Astrocyte (in vitro differentiated cells and primary cell): ENCODE results near the gene RASL12. TPM values are rescaled to one million over a fixed set of nuclear protein-coding genes. Genes with fewer than 3 reads are reported as not detected.
A peak's percentile ranks its signal among the peaks of the same experiment; 100 is the strongest.

Experiments
- DNase-seq: peaks from one replicate; pipeline ENCODE4 v3.0.0-alpha.2; 2010; ENCODE audit warnings: low read depth
- FAIRE-seq: peaks from 2 replicates; lab custom pipeline; 2011; peaks lifted over from hg19 to GRCh38; lab: Jason Lieb, UNC
- H2AFZ ChIP-seq: 2 replicates; pipeline ENCODE4 v1.6.0; 2012; ENCODE audit warnings: low read depth, low read length, inconsistent platforms
- H3K27ac ChIP-seq: 2 replicates; pipeline ENCODE4 v1.5.1; 2011; ENCODE audit warnings: low read depth, low read length, inconsistent platforms
- H3K27me3 ChIP-seq: 2 replicates; pipeline ENCODE4 v1.6.0; 2011; ENCODE audit warnings: low read length, inconsistent platforms; ENCODE audit not compliant: insufficient read depth
- H3K36me3 ChIP-seq: 2 replicates; pipeline ENCODE4 v1.5.1; 2011; ENCODE audit warnings: low read length, inconsistent platforms; ENCODE audit not compliant: insufficient read depth
- H3K4me1 ChIP-seq: 2 replicates; pipeline ENCODE4 v1.5.1; 2011; ENCODE audit warnings: low read length, inconsistent platforms; ENCODE audit not compliant: insufficient read depth
- H3K4me2 ChIP-seq: 2 replicates; pipeline ENCODE4 v1.6.0; 2012; ENCODE audit warnings: low read length, inconsistent platforms
- H3K4me3 ChIP-seq: 2 replicates; pipeline ENCODE4 v1.5.1; 2011; ENCODE audit warnings: low read depth, mild to moderate bottlenecking, low read length, inconsistent platforms; ENCODE audit not compliant: insufficient read depth
- H3K79me2 ChIP-seq: 2 replicates; pipeline ENCODE4 v1.6.0; 2012; ENCODE audit warnings: mild to moderate bottlenecking, low read length, inconsistent platforms; ENCODE audit not compliant: insufficient read depth
- H3K9ac ChIP-seq: 2 replicates; pipeline ENCODE4 v1.6.0; 2012; ENCODE audit warnings: mild to moderate bottlenecking, low read length, inconsistent platforms
- H3K9me3 ChIP-seq: 2 replicates; pipeline ENCODE4 v1.5.1; 2012; ENCODE audit warnings: low read depth, mild to moderate bottlenecking, low read length, inconsistent platforms; ENCODE audit not compliant: insufficient read depth
- H4K20me1 ChIP-seq: 2 replicates; pipeline ENCODE4 v1.6.0; 2012; ENCODE audit warnings: low read length, inconsistent platforms; ENCODE audit not compliant: insufficient read depth
- H3K27ac Mint-ChIP-seq: one replicate; pipeline ENCODE4 v1.8.0; 2021; ENCODE audit warnings: mild to moderate bottlenecking, mixed read lengths; ENCODE audit not compliant: unreplicated experiment
- H3K27me3 Mint-ChIP-seq: one replicate; pipeline ENCODE4 v1.8.0; 2021; ENCODE audit warnings: low read depth, mixed read lengths; ENCODE audit not compliant: unreplicated experiment
- H3K36me3 Mint-ChIP-seq: one replicate; pipeline ENCODE4 v1.8.0; 2021; ENCODE audit warnings: low read depth, mixed read lengths; ENCODE audit not compliant: unreplicated experiment
- H3K4me1 Mint-ChIP-seq: one replicate; pipeline ENCODE4 v1.8.0; 2021; ENCODE audit warnings: low read depth, mixed read lengths; ENCODE audit not compliant: unreplicated experiment
- H3K4me3 Mint-ChIP-seq: one replicate; pipeline ENCODE4 v1.8.0; 2021; ENCODE audit warnings: mild to moderate bottlenecking, moderate library complexity, mixed read lengths; ENCODE audit not compliant: unreplicated experiment
- H3K9me3 Mint-ChIP-seq: one replicate; pipeline ENCODE4 v1.8.0; 2021; ENCODE audit warnings: mild to moderate bottlenecking, mixed read lengths; ENCODE audit not compliant: unreplicated experiment
- EZH2 ChIP-seq: IDR thresholded peaks from 2 replicates; pipeline ENCODE4 v1.6.1; 2012; ENCODE audit warnings: mild to moderate bottlenecking, low read length, inconsistent platforms; ENCODE audit not compliant: insufficient read depth
- total RNA-seq: library from RNA; stranded (reverse); gene quantifications from 2 replicates; pipeline ENCODE4 v1.2.1, GENCODE V29; 2021
- TF ChIP-seq, protein P1 (sequence below): IDR thresholded peaks from 2 replicates; pipeline ENCODE4 v1.5.1; 2011; ENCODE audit warnings: low read depth, mild to moderate bottlenecking, inconsistent platforms, low read length, moderate library complexity; ENCODE audit not compliant: insufficient read depth

RASL12 gene
- total RNA-seq, 1 donor from 2014 or later: 0.32 TPM

- Histone ChIP-seq H3K27ac (peak overlapping the region; percentile 22), H3K9me3 (no peaks in the 10 kb centered on the region), H2AFZ (no peak overlapping the region), H3K9ac (no peak overlapping the region), H3K27me3 (no peaks in the 10 kb centered on the region), H3K36me3 (peaks cover 4% of the 10 kb centered on the region), H4K20me1 (peaks cover 8% of the 10 kb centered on the region), H3K4me1 (no peaks in the 10 kb centered on the region), H3K4me2 (no peak overlapping the region), H3K4me3 (no peak overlapping the region), H3K79me2 (no peaks in the 10 kb centered on the region)
- no peak for FAIRE-seq
- Mint-ChIP-seq H3K36me3 (peaks cover 21% of the 10 kb centered on the region), H3K4me1 (no peaks in the 10 kb centered on the region), H3K27me3 (no peaks in the 10 kb centered on the region), H3K27ac (peak overlapping the region; percentile 23), H3K9me3 (no peaks in the 10 kb centered on the region), H3K4me3 (no peak overlapping the region)
- TF ChIP-seq EZH2: no peak
- TF ChIP-seq, protein P1, sequence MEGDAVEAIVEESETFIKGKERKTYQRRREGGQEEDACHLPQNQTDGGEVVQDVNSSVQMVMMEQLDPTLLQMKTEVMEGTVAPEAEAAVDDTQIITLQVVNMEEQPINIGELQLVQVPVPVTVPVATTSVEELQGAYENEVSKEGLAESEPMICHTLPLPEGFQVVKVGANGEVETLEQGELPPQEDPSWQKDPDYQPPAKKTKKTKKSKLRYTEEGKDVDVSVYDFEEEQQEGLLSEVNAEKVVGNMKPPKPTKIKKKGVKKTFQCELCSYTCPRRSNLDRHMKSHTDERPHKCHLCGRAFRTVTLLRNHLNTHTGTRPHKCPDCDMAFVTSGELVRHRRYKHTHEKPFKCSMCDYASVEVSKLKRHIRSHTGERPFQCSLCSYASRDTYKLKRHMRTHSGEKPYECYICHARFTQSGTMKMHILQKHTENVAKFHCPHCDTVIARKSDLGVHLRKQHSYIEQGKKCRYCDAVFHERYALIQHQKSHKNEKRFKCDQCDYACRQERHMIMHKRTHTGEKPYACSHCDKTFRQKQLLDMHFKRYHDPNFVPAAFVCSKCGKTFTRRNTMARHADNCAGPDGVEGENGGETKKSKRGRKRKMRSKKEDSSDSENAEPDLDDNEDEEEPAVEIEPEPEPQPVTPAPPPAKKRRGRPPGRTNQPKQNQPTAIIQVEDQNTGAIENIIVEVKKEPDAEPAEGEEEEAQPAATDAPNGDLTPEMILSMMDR: no peak
- DNase-seq: peak; percentile 66
Measured at GRCh38 chr15:65110676-65111292, 43.0 kb upstream of the RASL12 start.

GRCh38 chr15:65106011-65106590 lies 38.3 kb upstream of the RASL12 start:
- peaks cover 4% of the 10 kb centered on the region for H3K4me1 Mint-ChIP-seq
- H3K79me2 ChIP-seq: no peaks in the 10 kb centered on the region
- H2AFZ ChIP-seq: no peak overlapping the region
- DNase-seq (no peak), FAIRE-seq (no peak)
- no peaks in the 10 kb centered on the region for H3K9me3 Mint-ChIP-seq
- no peaks in the 10 kb centered on the region for H3K4me1 ChIP-seq
- H3K9ac ChIP-seq: no peak overlapping the region
- no peak overlapping the region for H3K27ac ChIP-seq
- TF ChIP-seq EZH2: no peak
- TF ChIP-seq, protein P1: no peak
- peaks cover 12% of the 10 kb centered on the region for H4K20me1 ChIP-seq
- no peak overlapping the region for H3K27ac Mint-ChIP-seq
- peaks cover 4% of the 10 kb centered on the region for H3K36me3 ChIP-seq
- H3K36me3 Mint-ChIP-seq: peaks cover 19% of the 10 kb centered on the region
- H3K27me3 ChIP-seq: no peaks in the 10 kb centered on the region
- no peaks in the 10 kb centered on the region for H3K9me3 ChIP-seq
- H3K4me2 ChIP-seq: no peak overlapping the region
- no peak overlapping the region for H3K4me3 Mint-ChIP-seq
- peaks cover 14% of the 10 kb centered on the region for H3K27me3 Mint-ChIP-seq
- no peak overlapping the region for H3K4me3 ChIP-seq

- peaks cover 16% of the 10 kb centered on the region for H4K20me1 ChIP-seq
- peaks cover 20% of the 10 kb centered on the region for H3K36me3 Mint-ChIP-seq
- no peaks in the 10 kb centered on the region for H3K9me3 Mint-ChIP-seq
- no peak overlapping the region for H3K4me2 ChIP-seq
- H3K4me1 ChIP-seq: no peaks in the 10 kb centered on the region
- no peaks in the 10 kb centered on the region for H3K79me2 ChIP-seq
- peaks cover 4% of the 10 kb centered on the region for H3K36me3 ChIP-seq
- FAIRE-seq (no peak), DNase-seq (no peak)
- peaks cover 4% of the 10 kb centered on the region for H3K4me1 Mint-ChIP-seq
- no peaks in the 10 kb centered on the region for H3K9me3 ChIP-seq
- no peak overlapping the region for H3K4me3 Mint-ChIP-seq
- H3K27ac ChIP-seq: no peak overlapping the region
- H3K27ac Mint-ChIP-seq: no peak overlapping the region
- TF ChIP-seq, protein P1: no peak
- no peak for TF ChIP-seq EZH2
- H3K27me3 ChIP-seq: no peaks in the 10 kb centered on the region
- no peak overlapping the region for H3K9ac ChIP-seq
- H3K27me3 Mint-ChIP-seq: peaks cover 17% of the 10 kb centered on the region
- no peak overlapping the region for H2AFZ ChIP-seq
- H3K4me3 ChIP-seq: no peak overlapping the region
Measured at GRCh38 chr15:65105038-65105437, 37.2 kb upstream of the RASL12 start.
